Measurements from ENCODE around the gene USP13. TPM values are rescaled to one million over a fixed set of nuclear protein-coding genes. Genes with fewer than 3 reads are reported as not detected.

Gene USP13
- total and polyA plus RNA-seq, 2 of the 13 experiments (the other 11 are each of a cell fraction or from before 2014, with no cell fraction given) = 15.9 to 36.7 TPM

- Histone ChIP-seq H3K9me3 (ENCODE audit: low read length) (no peaks in the 10 kb centered on the region), H3K9ac (ENCODE audit: insufficient read depth, low read depth, low read length) (peak overlapping the region; percentile 95), H3K27me3 (ENCODE audit: control insufficient read depth in 1 of 2, insufficient read depth in 2 of 2, low read length in 2 of 2) (no peaks in the 10 kb centered on the region; a peak in 1 of 5 replicates), H3K4me2 (ENCODE audit: low read depth, low read length) (peak overlapping the region; percentile 66), H2AFZ (ENCODE audit: low read length) (no peak overlapping the region), H3K36me3 (replicated peaks in 1 of 2; ENCODE audit: control insufficient read depth in 1 of 2, insufficient read depth in 2 of 2, low read length in 2 of 2) (peaks cover 2 to 31% of the 10 kb centered on the region in 2 experiments; a peak in 4 of 5 replicates), H3K79me2 (ENCODE audit: insufficient read depth, low read length) (peaks cover 39% of the 10 kb centered on the region), H3K4me1 (ENCODE audit: insufficient read depth, low read length) (peaks cover 18% of the 10 kb centered on the region), H4K20me1 (ENCODE audit: insufficient read depth, low read length) (no peaks in the 10 kb centered on the region), H3K4me3 (replicated peaks in 1 of 3; ENCODE audit: insufficient read depth in 1 of 3, low read depth in 2 of 3, low read length in 3 of 3) (peak overlapping the region; percentile 90 to 95 (median 91)), H3K27ac (ENCODE audit: extremely low read length, insufficient read depth, low read length) (peak overlapping the region; percentile 86)
- CTCF ChIA-PET (ENCODE audit: low intra/inter-chr PET ratio, low total read pairs) = no interaction called here
- ATAC-seq (no peak), FAIRE-seq (no peak), DNase-seq (ENCODE audit: low spot score) (no peak)
- TF ChIP-seq ZNF143 (CRISPR knock-in tag; IDR thresholded peaks at IDR 0.05) (no peak), PTBP1 (IDR thresholded peaks at IDR 0.05; ENCODE audit: low read depth, low read length, poor library complexity, severe bottlenecking) (no peak), SIX4 (CRISPR knock-in tag; IDR thresholded peaks at IDR 0.05) (no peak), ZBTB20 (CRISPR knock-in tag; IDR thresholded peaks at IDR 0.05; ENCODE audit: borderline replicate concordance, low read depth) (no peak), TMF1 (CRISPR knock-in tag; IDR thresholded peaks at IDR 0.05; ENCODE audit: low read depth) (no peak), PAX8 (CRISPR knock-in tag; IDR thresholded peaks at IDR 0.05; ENCODE audit: borderline replicate concordance) (no peak), ZNF577 (CRISPR knock-in tag; IDR thresholded peaks at IDR 0.05; ENCODE audit: borderline replicate concordance, low read depth) (no peak), NFE2L1 (CRISPR knock-in tag; IDR thresholded peaks at IDR 0.05; ENCODE audit: borderline replicate concordance) (no peak), MAFF (IDR thresholded peaks at IDR 0.05; ENCODE audit: low read depth, low read length) (no peak), RAD51 (IDR thresholded peaks at IDR 0.05; ENCODE audit: borderline replicate concordance) (no peak), FOXK1 (CRISPR knock-in tag; IDR thresholded peaks at IDR 0.05; ENCODE audit: borderline replicate concordance, low read depth) (no peak), ZBTB26 (CRISPR knock-in tag; IDR thresholded peaks at IDR 0.05; ENCODE audit: borderline replicate concordance) (no peak), DMAP1 (CRISPR knock-in tag; IDR thresholded peaks at IDR 0.05) (no peak), NR3C1 (CRISPR knock-in tag; IDR thresholded peaks at IDR 0.05) (no peak)
- TF ChIP-seq, protein P1, sequence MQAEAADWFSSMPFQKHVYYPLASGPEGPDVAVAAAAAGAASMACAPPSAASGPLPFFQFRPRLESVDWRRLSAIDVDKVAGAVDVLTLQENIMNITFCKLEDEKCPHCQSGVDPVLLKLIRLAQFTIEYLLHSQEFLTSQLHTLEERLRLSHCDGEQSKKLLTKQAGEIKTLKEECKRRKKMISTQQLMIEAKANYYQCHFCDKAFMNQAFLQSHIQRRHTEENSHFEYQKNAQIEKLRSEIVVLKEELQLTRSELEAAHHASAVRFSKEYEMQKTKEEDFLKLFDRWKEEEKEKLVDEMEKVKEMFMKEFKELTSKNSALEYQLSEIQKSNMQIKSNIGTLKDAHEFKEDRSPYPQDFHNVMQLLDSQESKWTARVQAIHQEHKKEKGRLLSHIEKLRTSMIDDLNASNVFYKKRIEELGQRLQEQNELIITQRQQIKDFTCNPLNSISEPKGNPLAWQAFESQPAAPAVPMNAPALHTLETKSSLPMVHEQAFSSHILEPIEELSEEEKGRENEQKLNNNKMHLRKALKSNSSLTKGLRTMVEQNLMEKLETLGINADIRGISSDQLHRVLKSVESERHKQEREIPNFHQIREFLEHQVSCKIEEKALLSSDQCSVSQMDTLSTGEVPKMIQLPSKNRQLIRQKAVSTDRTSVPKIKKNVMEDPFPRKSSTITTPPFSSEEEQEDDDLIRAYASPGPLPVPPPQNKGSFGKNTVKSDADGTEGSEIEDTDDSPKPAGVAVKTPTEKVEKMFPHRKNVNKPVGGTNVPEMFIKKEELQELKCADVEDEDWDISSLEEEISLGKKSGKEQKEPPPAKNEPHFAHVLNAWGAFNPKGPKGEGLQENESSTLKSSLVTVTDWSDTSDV (CRISPR knock-in tag; IDR thresholded peaks at IDR 0.05) = no peak
- TF ChIP-seq, protein P2, sequence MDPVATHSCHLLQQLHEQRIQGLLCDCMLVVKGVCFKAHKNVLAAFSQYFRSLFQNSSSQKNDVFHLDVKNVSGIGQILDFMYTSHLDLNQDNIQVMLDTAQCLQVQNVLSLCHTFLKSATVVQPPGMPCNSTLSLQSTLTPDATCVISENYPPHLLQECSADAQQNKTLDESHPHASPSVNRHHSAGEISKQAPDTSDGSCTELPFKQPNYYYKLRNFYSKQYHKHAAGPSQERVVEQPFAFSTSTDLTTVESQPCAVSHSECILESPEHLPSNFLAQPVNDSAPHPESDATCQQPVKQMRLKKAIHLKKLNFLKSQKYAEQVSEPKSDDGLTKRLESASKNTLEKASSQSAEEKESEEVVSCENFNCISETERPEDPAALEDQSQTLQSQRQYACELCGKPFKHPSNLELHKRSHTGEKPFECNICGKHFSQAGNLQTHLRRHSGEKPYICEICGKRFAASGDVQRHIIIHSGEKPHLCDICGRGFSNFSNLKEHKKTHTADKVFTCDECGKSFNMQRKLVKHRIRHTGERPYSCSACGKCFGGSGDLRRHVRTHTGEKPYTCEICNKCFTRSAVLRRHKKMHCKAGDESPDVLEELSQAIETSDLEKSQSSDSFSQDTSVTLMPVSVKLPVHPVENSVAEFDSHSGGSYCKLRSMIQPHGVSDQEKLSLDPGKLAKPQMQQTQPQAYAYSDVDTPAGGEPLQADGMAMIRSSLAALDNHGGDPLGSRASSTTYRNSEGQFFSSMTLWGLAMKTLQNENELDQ (CRISPR knock-in tag; IDR thresholded peaks at IDR 0.05; ENCODE audit: borderline replicate concordance) = no peak
- POLR2A ChIA-PET = no interaction called here
- intact Hi-C loops (cut with micrococcal nuclease; ENCODE audit: unreplicated experiment) (loop anchor here (2.0 kb wide), 2 partner anchors 41 kb away; partner anchors contain the start of gene ACTL6A), in situ Hi-C loops (cut with HindIII; ENCODE audit: extremely low pct_ligation_motif_present, low pct_unique_long_range_greater_than_20kb) (no loop called here)
- 3% methylated on average over 3 of the region's 3 CpGs for WGBS (ENCODE audit: low lambda C conversion rate)
- no TSS peak for BruUV-seq (replicated peaks)
Observed at GRCh38 chr3:179603831-179604230, 49.0 kb upstream of the USP13 start.

All from HepG2 (cell line).